Prostate gland (tissue), 2 donors: ENCODE measurements around the gene TMEM126A.

ENCODE experiments used
- CTCF ChIP-seq, 4 experiments: fragments of 200-600 bp in 2 of 4; fragments of 450-650 bp in 2 of 4; sonication (generic) in 2 of 4; IDR thresholded peaks; 1 replicate in 3 of 4; 2 replicates in 1 of 4; pipeline ENCODE4 v1.5.1; 2016 to 2019; ENCODE audit warnings: antibody characterized with exemption in 4 of 4, mild to moderate bottlenecking in 2 of 4, moderate library complexity in 2 of 4
- POLR2A ChIP-seq: fragments of 450-650 bp; IDR thresholded peaks from one replicate; pipeline ENCODE4 v1.6.1; 2016; ENCODE audit warnings: antibody characterized with exemption, mild to moderate bottlenecking
- POLR2AphosphoS5 ChIP-seq: sonication (generic); formaldehyde crosslinking; IDR thresholded peaks from one replicate; pipeline ENCODE4 v1.6.1; 2017; ENCODE audit warnings: antibody characterized with exemption

- TF ChIP-seq CTCF (IDR thresholded peaks at IDR 0.05) = no peak
- TF ChIP-seq POLR2A = no peak
- TF ChIP-seq POLR2AphosphoS5 = no peak
Measured at GRCh38 chr11:85679576-85679975, 31.8 kb downstream of the TMEM126A start.
